NCI-H2227 (cell line): ENCODE measurements around the gene ARHGAP15.

ENCODE experiments used
- DNase-seq: peaks from one replicate; lab custom pipeline; 2025; ENCODE audit not compliant: unreplicated experiment; lab: John Stamatoyannopoulos, UW

Gene ARHGAP15

GRCh38 chr2:143802871-143803650 is 673.8 kb downstream of the ARHGAP15 start:
- no peak for DNase-seq

GRCh38 chr2:143803936-143804335 is 674.7 kb downstream of the ARHGAP15 start:
- no peak for DNase-seq

- no peak for DNase-seq
Observed at GRCh38 chr2:143805666-143806065, 676.4 kb downstream of the ARHGAP15 start.

GRCh38 chr2:143807192-143807591 is 678.0 kb downstream of the ARHGAP15 start:
- DNase-seq, result no peak

GRCh38 chr2:143807671-143808070 is 678.5 kb downstream of the ARHGAP15 start:
- DNase-seq, result no peak

GRCh38 chr2:143808166-143808565 is 678.9 kb downstream of the ARHGAP15 start:
- DNase-seq, result no peak

- no peak for DNase-seq
Observed at GRCh38 chr2:143815082-143815481, 685.9 kb downstream of the ARHGAP15 start.

- DNase-seq, result no peak
Observed at GRCh38 chr2:143816916-143817315, 687.7 kb downstream of the ARHGAP15 start.
